Suprapubic skin (tissue), 4 donors: ENCODE data around the gene KIAA0513. TPM values are rescaled to one million over a fixed set of nuclear protein-coding genes. Genes with fewer than 3 reads are reported as not detected.

Source experiments
- DNase-seq, 2 donors: peaks; one replicate each; pipeline ENCODE4 v3.0.0-alpha.2; 2019; ENCODE audit warnings: low spot score in 2 of 2
- H3K27ac ChIP-seq: fragments of 200-600 bp; sonication (generic); one replicate; pipeline ENCODE4 v1.5.1; 2019
- H3K27me3 ChIP-seq: fragments of 200-600 bp; sonication (generic); one replicate; pipeline ENCODE4 v1.5.1; 2019
- H3K36me3 ChIP-seq: fragments of 200-600 bp; sonication (generic); one replicate; pipeline ENCODE4 v1.5.1; 2019
- H3K4me1 ChIP-seq: fragments of 200-600 bp; sonication (generic); one replicate; pipeline ENCODE4 v1.5.1; 2019
- H3K4me3 ChIP-seq: fragments of 200-600 bp; sonication (generic); one replicate; pipeline ENCODE4 v1.5.1; 2019; ENCODE audit warnings: mild to moderate bottlenecking
- H3K9me3 ChIP-seq: fragments of 200-600 bp; sonication (generic); one replicate; pipeline ENCODE4 v1.5.1; 2019
- CTCF ChIP-seq, 2 donors: fragments of 200-600 bp in 1 of 2; fragments of 450-650 bp in 1 of 2; sonication (generic) in 1 of 2; IDR thresholded peaks; one replicate each; pipeline ENCODE4 v1.5.1; 2016 to 2019; ENCODE audit warnings: antibody characterized with exemption in 2 of 2, mild to moderate bottlenecking in 1 of 2, moderate library complexity in 1 of 2
- EP300 ChIP-seq: sonication (generic); formaldehyde crosslinking; IDR thresholded peaks from one replicate; pipeline ENCODE4 v1.6.1; 2017; ENCODE audit warnings: antibody characterized with exemption
- POLR2A ChIP-seq, 2 donors: fragments of 450-650 bp; IDR thresholded peaks; one replicate each; pipeline ENCODE4 v1.6.1; 2017; ENCODE audit warnings: antibody characterized with exemption in 2 of 2, mild to moderate bottlenecking in 2 of 2, moderate library complexity in 2 of 2
- POLR2AphosphoS5 ChIP-seq, 3 donors: sonication (generic); formaldehyde crosslinking; IDR thresholded peaks; one replicate each; pipeline ENCODE4 v1.6.1; 2017; ENCODE audit warnings: antibody characterized with exemption in 3 of 3
- WGBS: methylation state at CpG from one replicate; pipeline ENCODE4 v1.1.5; 2018; 5-methylcytosine and 5-hydroxymethylcytosine counted together
- total RNA-seq, 4 donors: library from RNA; depleted of rRNA; stranded (reverse); fragments of >200 nt; gene quantifications; one replicate each; pipeline ENCODE4 v1.1.0, GENCODE V29; 2016

KIAA0513 gene
- total RNA-seq, 4 donors from 2014 or later = 23.7 to 32.3 (median 26.6) TPM

- WGBS = 84% methylated on average over 9 of the region's 10 CpGs
- no peak overlapping the region for H3K27ac ChIP-seq
- H3K27me3 ChIP-seq = peaks cover 18% of the 10 kb centered on the region
- no peak for DNase-seq
- TF ChIP-seq POLR2A (IDR thresholded peaks at IDR 0.05) = no peak
- no peak for TF ChIP-seq EP300
- TF ChIP-seq POLR2AphosphoS5 (IDR thresholded peaks at IDR 0.05) = no peak
- no peak for TF ChIP-seq CTCF (IDR thresholded peaks at IDR 0.05)
- no peaks in the 10 kb centered on the region for H3K36me3 ChIP-seq
- no peaks in the 10 kb centered on the region for H3K9me3 ChIP-seq
- H3K4me3 ChIP-seq = no peak overlapping the region
- no peaks in the 10 kb centered on the region for H3K4me1 ChIP-seq
Measured at GRCh38 chr16:85098565-85098964, 71.0 kb downstream of the KIAA0513 start.

GRCh38 chr16:85100265-85100664 lies 72.7 kb downstream of the KIAA0513 start:
- Histone ChIP-seq H3K27ac (no peak overlapping the region), H3K4me3 (no peak overlapping the region), H3K36me3 (no peaks in the 10 kb centered on the region), H3K9me3 (no peaks in the 10 kb centered on the region), H3K4me1 (peaks cover 6% of the 10 kb centered on the region), H3K27me3 (peaks cover 8% of the 10 kb centered on the region)
- TF ChIP-seq POLR2AphosphoS5 (IDR thresholded peaks at IDR 0.05) (no peak), EP300 (no peak), CTCF (IDR thresholded peaks at IDR 0.05) (no peak), POLR2A (IDR thresholded peaks at IDR 0.05) (no peak)
- DNase-seq = no peak
- 86% methylated on average over 10 of the region's 10 CpGs for WGBS

- TF ChIP-seq POLR2A (IDR thresholded peaks at IDR 0.05) (no peak), POLR2AphosphoS5 (IDR thresholded peaks at IDR 0.05) (no peak), CTCF (IDR thresholded peaks at IDR 0.05) (no peak), EP300 (no peak)
- H3K36me3 ChIP-seq = no peaks in the 10 kb centered on the region
- H3K27me3 ChIP-seq = peaks cover 2% of the 10 kb centered on the region
- no peak overlapping the region for H3K4me3 ChIP-seq
- peaks cover 7% of the 10 kb centered on the region for H3K4me1 ChIP-seq
- no peaks in the 10 kb centered on the region for H3K9me3 ChIP-seq
- H3K27ac ChIP-seq = no peak overlapping the region
- no peak for DNase-seq
- WGBS = 85% methylated on average over 11 of the region's 11 CpGs
Measured at GRCh38 chr16:85101956-85102630, 74.5 kb downstream of the KIAA0513 start.

DNA sequence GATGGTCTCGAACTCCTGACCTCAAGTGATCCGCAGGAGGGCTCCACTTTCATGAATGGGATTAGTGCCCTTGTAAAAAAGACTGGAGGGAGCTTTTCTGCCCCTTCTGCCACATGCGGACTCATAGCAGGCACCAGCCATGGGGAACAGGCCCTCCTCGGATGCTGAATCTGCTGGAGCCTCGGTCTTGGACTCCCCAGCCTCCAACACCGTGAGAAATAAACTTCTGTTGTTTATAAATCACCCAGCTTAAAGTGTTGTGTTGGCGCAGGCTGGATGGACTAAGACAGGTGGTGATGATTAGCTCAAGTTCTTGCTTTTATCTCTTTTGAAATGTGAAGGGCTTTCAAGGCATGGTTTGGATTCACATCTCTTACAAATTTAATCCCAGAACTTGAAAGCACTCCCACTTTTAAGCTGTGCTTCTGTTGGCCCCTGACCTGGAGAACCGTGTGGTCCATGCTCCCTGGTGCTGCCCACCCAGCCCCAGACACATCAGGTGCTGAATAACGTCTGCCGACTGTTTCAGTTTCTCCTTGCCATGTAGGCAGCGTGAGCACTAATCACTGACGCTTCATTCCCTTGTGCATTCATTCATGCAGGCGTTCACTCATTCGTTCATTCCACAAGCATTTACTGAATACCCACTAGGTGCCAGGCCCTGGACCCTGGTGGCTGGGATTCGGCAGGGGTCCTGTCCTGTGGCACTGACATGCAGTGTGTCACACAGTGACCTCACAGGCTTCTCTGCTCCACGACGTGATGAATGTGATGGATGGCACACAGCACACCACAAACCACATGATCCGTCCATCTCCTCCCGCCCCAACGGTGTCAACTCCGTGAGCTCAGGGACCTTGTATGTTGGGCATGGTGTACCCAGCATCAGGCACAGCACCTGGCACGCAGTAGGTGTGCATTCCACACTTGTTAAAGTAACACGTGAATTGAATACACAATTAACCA lies 75.8 kb downstream of the KIAA0513 start:
- Histone ChIP-seq H3K4me3 (no peak overlapping the region), H3K9me3 (no peaks in the 10 kb centered on the region), H3K36me3 (no peaks in the 10 kb centered on the region), H3K27me3 (no peaks in the 10 kb centered on the region), H3K4me1 (peaks cover 7% of the 10 kb centered on the region), H3K27ac (no peak overlapping the region)
- no peak for TF ChIP-seq EP300
- TF ChIP-seq CTCF (IDR thresholded peaks at IDR 0.05) = no peak
- TF ChIP-seq POLR2AphosphoS5 (IDR thresholded peaks at IDR 0.05) = no peak
- no peak for TF ChIP-seq POLR2A (IDR thresholded peaks at IDR 0.05)
- WGBS = 91% methylated on average over 22 of the region's 23 CpGs
- no peak for DNase-seq

- 91% methylated on average over 11 of the region's 12 CpGs for WGBS
- Histone ChIP-seq H3K27me3 (no peaks in the 10 kb centered on the region), H3K27ac (no peak overlapping the region), H3K9me3 (no peaks in the 10 kb centered on the region), H3K36me3 (no peaks in the 10 kb centered on the region), H3K4me1 (peaks cover 7% of the 10 kb centered on the region), H3K4me3 (no peak overlapping the region)
- no peak for DNase-seq
- TF ChIP-seq POLR2AphosphoS5 (IDR thresholded peaks at IDR 0.05) (no peak), EP300 (no peak), CTCF (IDR thresholded peaks at IDR 0.05) (no peak), POLR2A (IDR thresholded peaks at IDR 0.05) (no peak)
Measured at GRCh38 chr16:85104147-85104546, 76.6 kb downstream of the KIAA0513 start.
